IPS-15b (cell line): ENCODE data around the gene RPRD2.
A peak's percentile ranks its signal among the peaks of the same experiment; 100 is the strongest.
"Not testable (repeated sequence)": the region's sequence is repeated elsewhere in the genome, so short reads cannot be mapped to it uniquely, and the experiment has no call there.

Experiments
- H3K27me3 ChIP-seq: one replicate; pipeline ENCODE4 v1.6.1; 2013; ENCODE audit warnings: low read length; ENCODE audit not compliant: control insufficient read depth, insufficient read depth
- H3K36me3 ChIP-seq: one replicate; pipeline ENCODE4 v1.6.1; 2013; ENCODE audit warnings: low read length; ENCODE audit not compliant: control insufficient read depth, insufficient read depth
- H3K4me1 ChIP-seq: one replicate; pipeline ENCODE4 v1.6.1; 2013; ENCODE audit warnings: mild to moderate bottlenecking, low read length; ENCODE audit not compliant: control insufficient read depth, insufficient read depth
- H3K4me3 ChIP-seq: one replicate; pipeline ENCODE4 v1.5.1; 2013; ENCODE audit warnings: low read depth, low read length
- H3K9ac ChIP-seq: one replicate; pipeline ENCODE4 v1.6.1; 2013; ENCODE audit warnings: low read depth, mild to moderate bottlenecking, low read length
- H3K9me3 ChIP-seq: one replicate; pipeline ENCODE4 v1.6.1; 2013; ENCODE audit warnings: mild to moderate bottlenecking, low read length; ENCODE audit not compliant: control insufficient read depth, insufficient read depth

RPRD2 gene

DNA sequence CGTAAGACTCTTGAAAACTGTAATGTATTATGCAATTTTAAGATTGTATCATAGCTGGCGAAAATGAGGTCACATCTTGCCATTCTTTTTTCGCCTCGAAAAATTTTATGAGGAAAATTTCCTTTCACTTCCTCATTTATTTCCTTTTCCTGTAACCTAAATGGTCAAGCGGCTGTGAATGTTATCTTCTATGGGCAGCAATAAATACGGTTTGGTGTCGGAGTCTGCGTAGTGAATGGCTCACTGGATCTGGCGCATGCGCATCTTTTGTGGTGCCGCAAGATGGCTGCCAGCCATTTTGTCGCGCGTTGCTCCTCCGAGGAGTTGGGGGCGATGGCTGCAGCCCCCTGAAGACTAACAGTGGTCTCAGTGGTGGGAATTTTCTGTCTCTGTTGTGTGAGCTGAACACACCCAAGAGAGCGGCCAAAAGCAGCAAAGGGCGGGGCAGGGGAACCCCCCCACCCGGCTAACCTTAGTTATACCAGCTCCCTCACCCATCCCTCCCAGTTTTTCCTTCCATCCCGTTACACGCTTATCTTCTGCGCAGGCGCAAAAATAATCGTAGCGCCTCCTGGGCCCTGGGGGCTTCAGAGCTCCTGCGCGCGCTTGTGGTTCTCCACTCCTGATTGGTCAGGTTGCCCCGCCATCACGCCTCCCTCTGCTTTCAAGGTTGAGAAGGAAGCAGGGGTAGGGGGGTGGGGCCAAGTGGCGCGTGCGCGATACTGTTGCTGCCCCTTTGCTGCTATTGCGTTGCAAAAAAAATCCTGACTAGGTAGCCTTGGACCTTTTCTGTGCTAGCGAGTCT lies at the start of gene RPRD2:
Gene RPRD2 (plus strand): TSS at position 722 of the 805 bp plus-strand sequence. CDS start 568 bp downstream, outside the sequence.
- no peaks in the 10 kb centered on the region for H3K9me3 ChIP-seq
- peak within 1 kb of the TSS; percentile 92 for H3K4me3 ChIP-seq
- peak within 1 kb of the TSS; percentile 98 for H3K9ac ChIP-seq
- H3K36me3 ChIP-seq = no peaks in the 10 kb centered on the region
- no peaks in the 10 kb centered on the region for H3K27me3 ChIP-seq
- H3K4me1 ChIP-seq = peaks cover 4% of the 10 kb centered on the region

GRCh38 chr1:150314691-150315090 lies 49.3 kb upstream of the RPRD2 start:
- H3K27me3 ChIP-seq, H3K4me3 ChIP-seq, H3K9me3 ChIP-seq, H3K4me1 ChIP-seq, H3K36me3 ChIP-seq, H3K9ac ChIP-seq: not testable (repeated sequence)

- H3K9ac ChIP-seq = no peak overlapping the region
- peaks cover 6% of the 10 kb centered on the region for H3K36me3 ChIP-seq
- H3K9me3 ChIP-seq = no peaks in the 10 kb centered on the region
- no peaks in the 10 kb centered on the region for H3K27me3 ChIP-seq
- H3K4me1 ChIP-seq = no peaks in the 10 kb centered on the region
- peak overlapping the region; percentile 35 for H3K4me3 ChIP-seq
Observed at GRCh38 chr1:150320667-150320978, 43.3 kb upstream of the RPRD2 start.

- no peaks in the 10 kb centered on the region for H3K27me3 ChIP-seq
Observed at GRCh38 chr1:150321826-150322166, 42.2 kb upstream of the RPRD2 start.

DNA sequence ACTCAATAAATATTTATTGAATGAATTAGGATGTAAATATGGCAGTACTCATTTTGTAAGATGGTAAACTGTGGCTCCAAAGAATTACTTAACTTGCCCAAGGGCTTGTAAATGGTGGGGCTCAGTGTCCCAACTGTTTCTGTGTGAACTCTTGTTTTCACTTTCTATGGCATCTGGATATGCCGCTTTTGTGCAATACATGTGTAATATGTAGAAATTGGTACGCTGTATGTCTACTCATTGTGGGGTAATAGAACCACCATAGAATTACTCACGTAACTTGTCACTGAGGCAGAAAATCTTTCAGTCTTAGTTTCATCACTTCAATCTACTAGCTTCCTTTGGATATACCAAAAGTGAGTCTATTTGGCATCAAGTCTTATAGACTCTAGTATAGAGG lies 41.6 kb upstream of the RPRD2 start:
- Histone ChIP-seq H3K4me1 (no peaks in the 10 kb centered on the region), H3K4me3 (peak overlapping the region; percentile 57), H3K9ac (peak overlapping the region; percentile 84), H3K9me3 (no peaks in the 10 kb centered on the region), H3K36me3 (peaks cover 20% of the 10 kb centered on the region), H3K27me3 (no peaks in the 10 kb centered on the region)

More at GRCh38 chr1:150321826-150322166, 42.2 kb upstream of the RPRD2 start:
- no peaks in the 10 kb centered on the region for H3K9me3 ChIP-seq
- peak overlapping the region; percentile 57 for H3K4me3 ChIP-seq
- H3K9ac ChIP-seq = peak overlapping the region; percentile 84
- H3K4me1 ChIP-seq = no peaks in the 10 kb centered on the region
- H3K36me3 ChIP-seq = peaks cover 17% of the 10 kb centered on the region

DNA sequence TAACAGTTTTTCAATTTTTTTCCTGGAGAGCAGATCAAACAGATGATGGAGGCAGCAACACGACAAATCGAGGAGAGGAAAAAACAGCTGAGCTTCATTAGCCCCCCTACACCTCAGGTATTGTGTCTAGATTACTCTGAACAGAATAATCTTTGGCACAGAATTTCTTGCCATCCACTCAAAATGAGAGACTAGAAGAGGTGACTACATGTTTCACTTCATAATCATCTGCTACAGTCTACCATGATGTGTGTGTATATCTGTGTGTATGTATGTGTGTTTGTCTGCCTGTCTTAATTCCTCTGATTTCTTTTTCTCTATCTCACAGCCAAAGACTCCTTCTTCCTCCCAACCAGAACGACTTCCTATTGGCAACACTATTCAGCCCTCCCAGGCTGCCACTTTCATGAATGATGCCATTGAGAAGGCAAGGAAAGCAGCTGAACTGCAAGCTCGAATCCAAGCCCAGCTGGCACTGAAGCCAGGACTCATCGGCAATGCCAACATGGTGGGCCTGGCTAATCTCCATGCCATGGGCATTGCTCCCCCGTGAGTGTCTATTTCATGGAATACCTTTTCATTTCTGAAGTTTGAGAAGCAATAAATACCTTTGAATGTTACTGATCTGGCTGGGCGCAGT lies 31.2 kb upstream of the RPRD2 start:
- Histone ChIP-seq H3K4me1 (no peaks in the 10 kb centered on the region), H3K4me3 (no peak overlapping the region), H3K9ac (no peak overlapping the region), H3K36me3 (peaks cover 49% of the 10 kb centered on the region), H3K9me3 (no peaks in the 10 kb centered on the region), H3K27me3 (no peaks in the 10 kb centered on the region)

DNA sequence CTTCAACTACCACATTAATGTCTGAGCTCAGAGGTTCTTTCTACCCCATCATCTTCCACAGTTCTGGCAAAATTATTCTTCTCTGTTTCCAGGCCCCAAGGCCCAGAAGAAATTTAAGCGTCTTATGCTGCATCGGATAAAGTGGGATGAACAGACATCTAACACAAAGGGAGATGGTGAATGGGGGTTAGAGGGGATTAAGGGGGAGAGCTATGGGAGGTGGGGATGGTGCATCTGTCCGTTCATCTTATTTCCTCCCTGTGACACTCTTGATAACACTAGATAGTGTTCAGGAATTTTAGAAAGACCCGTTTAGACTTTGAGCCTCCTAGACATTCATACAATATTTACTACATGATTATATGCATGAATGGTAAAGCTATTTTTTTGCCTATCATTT lies 17.6 kb upstream of the RPRD2 start:
- H3K9ac ChIP-seq = no peak overlapping the region
- H3K27me3 ChIP-seq = no peaks in the 10 kb centered on the region
- no peak overlapping the region for H3K4me3 ChIP-seq
- H3K4me1 ChIP-seq = no peaks in the 10 kb centered on the region
- H3K9me3 ChIP-seq = no peaks in the 10 kb centered on the region
- H3K36me3 ChIP-seq = peaks cover 41% of the 10 kb centered on the region

- Histone ChIP-seq H3K9me3 (no peaks in the 10 kb centered on the region), H3K9ac (no peak overlapping the region), H3K4me3 (no peak overlapping the region), H3K4me1 (no peaks in the 10 kb centered on the region), H3K27me3 (no peaks in the 10 kb centered on the region), H3K36me3 (peaks cover 10% of the 10 kb centered on the region)
Observed at GRCh38 chr1:150352866-150353265, 11.1 kb upstream of the RPRD2 start.

DNA sequence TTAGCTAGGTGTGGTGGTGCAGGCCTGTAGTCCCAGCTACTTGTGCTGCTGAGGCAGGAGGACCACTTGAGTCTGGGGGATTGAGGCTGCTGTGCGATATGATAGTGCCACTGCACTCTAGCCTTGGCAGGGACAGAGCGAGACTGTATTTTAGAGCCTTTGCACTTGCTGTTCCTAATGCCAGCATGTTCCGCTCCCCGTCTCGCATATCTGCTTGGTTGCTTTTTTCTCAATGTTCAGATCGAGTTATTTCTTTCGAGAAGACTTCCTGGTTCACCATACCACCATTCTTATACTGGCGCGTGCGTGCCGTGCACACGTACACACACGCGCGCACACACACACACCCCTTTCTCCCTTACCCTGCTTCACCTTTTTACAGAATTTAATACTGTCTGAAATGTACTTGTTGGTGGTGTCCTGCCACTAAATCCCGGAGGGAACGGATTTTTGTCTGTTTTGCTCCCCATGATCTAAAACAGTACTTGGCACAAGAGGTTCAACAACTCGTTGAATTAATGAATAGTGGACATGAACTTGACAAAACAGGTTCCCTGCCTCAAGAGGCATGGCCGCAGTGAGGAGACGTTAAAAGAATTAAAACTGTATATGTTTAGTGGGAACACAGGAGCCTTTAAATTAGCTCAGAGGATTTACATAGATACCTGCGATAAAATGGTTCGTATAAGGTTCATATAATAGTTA lies 1.1 kb upstream of the RPRD2 start:
- H3K27me3 ChIP-seq = no peaks in the 10 kb centered on the region
- H3K4me3 ChIP-seq = peak overlapping the region; percentile 92
- no peaks in the 10 kb centered on the region for H3K9me3 ChIP-seq
- H3K36me3 ChIP-seq = no peaks in the 10 kb centered on the region
- H3K9ac ChIP-seq = peak overlapping the region; percentile 37
- H3K4me1 ChIP-seq = peaks cover 4% of the 10 kb centered on the region

GRCh38 chr1:150364231-150365003 lies 470 bp downstream of the RPRD2 start:
- no peaks in the 10 kb centered on the region for H3K27me3 ChIP-seq
- no peaks in the 10 kb centered on the region for H3K9me3 ChIP-seq

DNA sequence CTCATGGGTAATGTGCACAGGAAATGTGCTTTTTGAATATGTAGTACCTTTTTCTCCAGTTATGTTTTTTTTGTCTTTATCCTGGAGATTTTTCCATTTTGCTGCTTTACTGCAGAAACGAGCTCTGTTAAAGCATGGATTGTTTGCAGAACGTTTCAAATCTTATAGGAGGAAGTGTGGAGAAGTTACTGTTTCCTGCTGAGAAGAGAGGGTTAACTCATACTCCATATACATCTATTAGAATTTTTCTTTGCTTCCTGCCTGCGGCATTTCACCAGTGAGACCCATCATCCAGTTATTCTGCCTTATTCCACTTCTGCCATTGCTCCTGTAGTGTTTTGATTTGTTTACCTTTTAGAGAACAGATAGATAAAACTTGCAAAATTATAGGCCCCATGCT lies 2.0 kb downstream of the RPRD2 start:
- Histone ChIP-seq H3K9me3 (no peaks in the 10 kb centered on the region), H3K4me3 (peak overlapping the region; percentile 92), H3K4me1 (peaks cover 4% of the 10 kb centered on the region), H3K9ac (peak overlapping the region; percentile 51), H3K36me3 (no peaks in the 10 kb centered on the region), H3K27me3 (no peaks in the 10 kb centered on the region)

More at GRCh38 chr1:150364231-150365003, 470 bp downstream of the RPRD2 start:
- peaks cover 4% of the 10 kb centered on the region for H3K4me1 ChIP-seq
- peak overlapping the region; percentile 98 for H3K9ac ChIP-seq
- no peaks in the 10 kb centered on the region for H3K36me3 ChIP-seq
- H3K4me3 ChIP-seq = peak overlapping the region; percentile 92
